Lower leg skin (tissue), 3 donors: Measurements from ENCODE around the gene HELB.

Experiments
- CTCF ChIP-seq, 3 donors: fragments of 450-650 bp; IDR thresholded peaks; one replicate each; pipeline ENCODE4 v1.5.1; 2016; ENCODE audit warnings: antibody characterized with exemption in 3 of 3, mild to moderate bottlenecking in 3 of 3, moderate library complexity in 2 of 3
- POLR2A ChIP-seq, 2 donors: fragments of 450-650 bp; IDR thresholded peaks; one replicate each; pipeline ENCODE4 v1.6.1; 2016 to 2017; ENCODE audit warnings: antibody characterized with exemption in 2 of 2, mild to moderate bottlenecking in 1 of 2, moderate library complexity in 1 of 2

GRCh38 chr12:66301944-66302826, at the start of gene HELB:
- TF ChIP-seq CTCF (IDR thresholded peaks at IDR 0.05) = no peak
- TF ChIP-seq POLR2A (IDR thresholded peaks at IDR 0.05) = no peak
